Left colon (tissue), 2 donors: ENCODE results near the gene LMO3. TPM values are rescaled to one million over a fixed set of nuclear protein-coding genes. Genes with fewer than 3 reads are reported as not detected.

Experiments used
- ATAC-seq: fragments of 200-7000 bp; cut with Tn5 transposase; one replicate; pipeline ENCODE4 v1.9.1; 2020; ENCODE audit warnings: mild to moderate bottlenecking, moderate library complexity
- DNase-seq, 2 donors: peaks; one replicate each; pipeline ENCODE4 v3.0.0-alpha.2; 2020
- intact Hi-C, 2 donors: fragments of 100-400 bp; cut with DNase I in 1 of 2; cut with micrococcal nuclease in 1 of 2; formaldehyde crosslinking; loops; one replicate each; pipeline versions ENCODE4 v1.11.2 to v1.14.0; 2022; cut with DNase I, micrococcal nuclease
- total RNA-seq, 2 donors: library from RNA; stranded (reverse); fragmentation: NEBNext Ultra II Directional; extraction: Animal tissue kit (Norgen Biotek cat#: 25700); gene quantifications; one replicate each; pipeline ENCODE4 v1.2.1, GENCODE V29; 2021
- donor health status: DM: no; HTN: no; CAD: no.
- donor health status: DM: yes; HTN: yes; CAD: no.

The LMO3 gene
- total RNA-seq, 2 donors from 2014 or later = 1.9 to 14.2 TPM

DNA sequence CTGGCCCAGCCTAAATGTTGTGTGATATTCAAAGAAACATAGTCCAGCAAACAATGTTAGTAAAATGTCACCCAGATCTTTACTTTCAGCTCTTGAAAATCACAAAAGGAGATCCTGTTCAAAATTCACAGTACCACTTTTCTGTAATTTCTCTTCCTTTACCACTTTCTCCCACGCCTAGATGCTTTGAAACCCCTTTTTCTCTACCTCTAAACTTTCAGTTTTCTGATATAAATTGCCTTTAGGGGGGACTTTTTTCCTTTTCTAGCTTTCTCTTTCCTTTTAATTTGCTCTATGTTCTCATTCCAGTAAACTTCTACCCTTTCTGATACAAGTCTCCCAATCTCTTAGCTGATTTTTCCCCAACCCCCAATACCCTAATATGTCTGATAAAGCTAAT, 101.8 kb downstream of the LMO3 start:
- DNase-seq = no peak
- intact Hi-C loops = no loop called here
- no peak for ATAC-seq

GRCh38 chr12:16499611-16500010, 106.4 kb downstream of the LMO3 start:
- ATAC-seq (no peak), DNase-seq (no peak)
- intact Hi-C loops = no loop called here
